Peyer's patch (tissue), 4 donors: Measurements from ENCODE around the gene PTCRA. TPM values are rescaled to one million over a fixed set of nuclear protein-coding genes. Genes with fewer than 3 reads are reported as not detected.

Experiments used
- DNase-seq, 3 donors: peaks; one replicate each; pipeline ENCODE4 v3.0.0-alpha.2; 2017 to 2019
- H3K27ac ChIP-seq, 4 donors: fragments of 200-600 bp; sonication (generic); one replicate each; pipeline ENCODE4 v1.5.1; 2016 to 2019
- H3K27me3 ChIP-seq, 2 donors: fragments of 200-600 bp; sonication (generic); one replicate each; pipeline ENCODE4 v1.5.1; 2019
- H3K36me3 ChIP-seq, 3 donors: fragments of 200-600 bp; sonication (generic); one replicate each; pipeline ENCODE4 v1.5.1; 2016 to 2019
- H3K4me1 ChIP-seq, 4 donors: fragments of 200-600 bp; sonication (generic); one replicate each; pipeline ENCODE4 v1.5.1; 2016 to 2019
- H3K4me3 ChIP-seq, 4 donors: fragments of 200-600 bp; sonication (generic); 1 replicate in 3 of 4; 2 replicates in 1 of 4; pipeline ENCODE4 v1.5.1; 2016 to 2019; ENCODE audit warnings: mild to moderate bottlenecking in 1 of 4
- H3K9me3 ChIP-seq, 4 donors: fragments of 200-600 bp; sonication (generic); one replicate each; pipeline ENCODE4 v1.5.1; 2016 to 2019; ENCODE audit warnings: mild to moderate bottlenecking in 1 of 4
- CTCF ChIP-seq, 6 experiments: fragments of 450-650 bp in 4 of 6; fragments of 200-600 bp in 2 of 6; sonication (generic) in 1 of 6; IDR thresholded peaks; one replicate each; pipeline ENCODE4 v1.5.1; 2017 to 2019; ENCODE audit warnings: antibody characterized with exemption in 6 of 6, mild to moderate bottlenecking in 3 of 6, moderate library complexity in 1 of 6
- POLR2A ChIP-seq, 2 donors: fragments of 450-650 bp; IDR thresholded peaks; one replicate each; pipeline ENCODE4 v1.5.1; 2017; ENCODE audit warnings: antibody characterized with exemption in 2 of 2, mild to moderate bottlenecking in 2 of 2, moderate library complexity in 2 of 2
- total RNA-seq, 4 donors: library from RNA; depleted of rRNA; stranded (reverse); fragments of >200 nt; gene quantifications; one replicate each; pipeline ENCODE4 v1.1.0, GENCODE V29; 2016

The PTCRA gene
- total RNA-seq, 4 donors from 2014 or later: not detected

GRCh38 chr6:42968126-42968701, 52.4 kb downstream of the PTCRA start:
- Histone ChIP-seq H3K4me3 (no peak overlapping the region), H3K9me3 (no peaks in the 10 kb centered on the region), H3K27ac (no peak overlapping the region), H3K27me3 (no peaks in the 10 kb centered on the region), H3K36me3 (peaks cover 0 to 54% (median 0%) of the 10 kb centered on the region in 3 donors), H3K4me1 (no peaks in the 10 kb centered on the region)
- TF ChIP-seq POLR2A (IDR thresholded peaks at IDR 0.05) (no peak), CTCF (IDR thresholded peaks at IDR 0.05) (no peak)
- no peak for DNase-seq

GRCh38 chr6:42968783-42969182, 52.9 kb downstream of the PTCRA start:
- Histone ChIP-seq H3K27me3 (no peaks in the 10 kb centered on the region), H3K27ac (no peak overlapping the region), H3K4me3 (no peak overlapping the region), H3K9me3 (no peaks in the 10 kb centered on the region), H3K36me3 (peaks cover 0 to 49% (median 0%) of the 10 kb centered on the region in 3 donors), H3K4me1 (no peaks in the 10 kb centered on the region)
- TF ChIP-seq POLR2A (IDR thresholded peaks at IDR 0.05): no peak
- no peak for TF ChIP-seq CTCF (IDR thresholded peaks at IDR 0.05)
- no peak for DNase-seq

- Histone ChIP-seq H3K27ac (no peak overlapping the region), H3K4me3 (no peak overlapping the region), H3K36me3 (peaks cover 0 to 44% (median 0%) of the 10 kb centered on the region in 3 donors), H3K4me1 (no peaks in the 10 kb centered on the region), H3K27me3 (no peaks in the 10 kb centered on the region), H3K9me3 (no peaks in the 10 kb centered on the region)
- TF ChIP-seq CTCF (IDR thresholded peaks at IDR 0.05) (no peak), POLR2A (IDR thresholded peaks at IDR 0.05) (no peak)
- no peak for DNase-seq
Observed at GRCh38 chr6:42969431-42969830, 53.6 kb downstream of the PTCRA start.

DNA sequence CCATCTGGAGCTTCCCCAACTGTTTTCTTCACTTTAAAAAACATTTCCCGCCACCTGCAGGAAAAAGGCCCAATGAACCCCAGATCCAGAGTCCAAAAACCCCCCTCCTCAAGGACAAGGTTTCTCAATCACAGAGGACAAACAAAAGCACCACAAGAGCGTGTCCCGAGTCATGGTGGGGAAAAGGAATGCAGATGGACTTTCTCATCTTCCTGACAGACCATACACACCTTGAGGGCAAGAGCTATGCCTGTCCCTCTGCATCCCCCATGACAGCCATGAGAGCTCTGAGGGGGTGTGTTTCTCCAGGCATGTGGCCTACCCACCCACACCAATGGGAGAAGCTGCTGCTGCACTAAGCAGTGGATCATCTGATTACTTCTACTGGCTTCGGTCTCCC, 54.1 kb downstream of the PTCRA start:
- Histone ChIP-seq H3K27me3 (no peaks in the 10 kb centered on the region), H3K9me3 (no peaks in the 10 kb centered on the region), H3K4me1 (no peaks in the 10 kb centered on the region), H3K4me3 (no peak overlapping the region), H3K27ac (no peak overlapping the region), H3K36me3 (peaks cover 0 to 39% (median 0%) of the 10 kb centered on the region in 3 donors)
- no peak for DNase-seq
- no peak for TF ChIP-seq POLR2A (IDR thresholded peaks at IDR 0.05)
- no peak for TF ChIP-seq CTCF (IDR thresholded peaks at IDR 0.05)

- Histone ChIP-seq H3K4me1 (no peaks in the 10 kb centered on the region), H3K36me3 (peaks cover 0 to 28% (median 0%) of the 10 kb centered on the region in 3 donors), H3K27ac (no peak overlapping the region), H3K9me3 (no peaks in the 10 kb centered on the region), H3K27me3 (no peaks in the 10 kb centered on the region), H3K4me3 (no peak overlapping the region)
- no peak for DNase-seq
- no peak for TF ChIP-seq POLR2A (IDR thresholded peaks at IDR 0.05)
- TF ChIP-seq CTCF (IDR thresholded peaks at IDR 0.05): no peak
Observed at GRCh38 chr6:42970871-42971612, 55.2 kb downstream of the PTCRA start.
